SH-SY5Y (cell line): ENCODE measurements around the gene CSPG4.

Source experiments
- GATA2 ChIP-seq: IDR thresholded peaks from 2 replicates; pipeline ENCODE4 v1.6.1; 2011; ENCODE audit warnings: mild to moderate bottlenecking, low read depth, low read length
- GATA3 ChIP-seq: IDR thresholded peaks from 2 replicates; pipeline ENCODE4 v1.6.1; 2011; ENCODE audit warnings: low read depth, mild to moderate bottlenecking, low read length, moderate library complexity

GRCh38 chr15:75636026-75636425, 76.6 kb downstream of the CSPG4 start:
- TF ChIP-seq GATA3 (no peak), GATA2 (no peak)
